OCI-LY1 (cell line): ENCODE data around the gene OOSP4B.

Experiments used
- H2AFZ ChIP-seq: fragments of 200-600 bp; sonication (generic), shearing (Covaris generic); 2 replicates; pipeline ENCODE4 v1.6.0; 2014; ENCODE audit warnings: antibody characterized with exemption, mild to moderate bottlenecking, low read length
- H3F3A ChIP-seq: fragments of 200-600 bp; sonication (generic), shearing (Covaris generic); 2 replicates; pipeline ENCODE4 v1.6.0; 2014; ENCODE audit warnings: mild to moderate bottlenecking, antibody characterized with exemption, low read length, moderate library complexity; ENCODE audit not compliant: insufficient read depth
- H3K27ac ChIP-seq: fragments of 200-600 bp; sonication (generic); 2 replicates; pipeline ENCODE4 v1.5.1; 2014; ENCODE audit warnings: low read length, mixed run types, mild to moderate bottlenecking, low read depth; ENCODE audit not compliant: poor library complexity, severe bottlenecking
- H3K27me3 ChIP-seq: fragments of 200-600 bp; sonication (generic); 2 replicates; pipeline ENCODE4 v1.6.0; 2014; ENCODE audit warnings: antibody characterized with exemption, mild to moderate bottlenecking, low read length, moderate library complexity; ENCODE audit not compliant: insufficient read depth
- H3K36me3 ChIP-seq: fragments of 200-600 bp; sonication (generic); 2 replicates; pipeline ENCODE4 v1.6.1; 2014; ENCODE audit warnings: mild to moderate bottlenecking, antibody characterized with exemption, low read length, moderate library complexity, mixed read lengths; ENCODE audit not compliant: insufficient read depth
- H3K4me1 ChIP-seq: fragments of 200-600 bp; sonication (generic); 2 replicates; pipeline ENCODE4 v1.5.1; 2014; ENCODE audit warnings: mild to moderate bottlenecking, low read length, moderate library complexity; ENCODE audit not compliant: insufficient read depth, severe bottlenecking
- H3K4me2 ChIP-seq: fragments of 200-600 bp; sonication (generic), shearing (Covaris generic); 2 replicates; pipeline ENCODE4 v1.6.1; 2014; ENCODE audit warnings: low read length
- H3K4me3 ChIP-seq: fragments of 200-600 bp; sonication (generic); 2 replicates; pipeline ENCODE4 v1.5.1; 2014; ENCODE audit warnings: low read length, low read depth, mild to moderate bottlenecking, mixed read lengths; ENCODE audit not compliant: poor library complexity, severe bottlenecking
- H3K79me2 ChIP-seq: fragments of 200-600 bp; shearing (Covaris generic); 2 replicates; pipeline ENCODE4 v1.6.1; 2016; ENCODE audit warnings: mixed run types, low read length, mixed read lengths; ENCODE audit not compliant: insufficient read depth
- H3K9ac ChIP-seq: fragments of 200-600 bp; sonication (generic), shearing (Covaris generic); 2 replicates; pipeline ENCODE4 v1.6.1; 2014; ENCODE audit warnings: mild to moderate bottlenecking, low read length, mixed read lengths
- H3K9me2 ChIP-seq: fragments of 200-600 bp; sonication (generic), shearing (Covaris generic); 2 replicates; pipeline ENCODE4 v1.6.1; 2014; ENCODE audit warnings: low read depth, mild to moderate bottlenecking, low read length, mixed read lengths
- H3K9me3 ChIP-seq: fragments of 200-600 bp; shearing (Covaris generic); 2 replicates; pipeline ENCODE4 v1.6.1; 2014; ENCODE audit warnings: low read length, mixed read lengths
- H4K20me1 ChIP-seq: fragments of 200-600 bp; sonication (generic), shearing (Covaris generic); 2 replicates; pipeline ENCODE4 v1.6.0; 2016; ENCODE audit warnings: mild to moderate bottlenecking, low read length; ENCODE audit not compliant: insufficient read depth
- EZH2 ChIP-seq: fragments of 200-600 bp; sonication (generic), shearing (Covaris generic); IDR thresholded peaks from 2 replicates; pipeline ENCODE4 v1.8.0; 2017; ENCODE audit warnings: borderline replicate concordance, mixed run types, mild to moderate bottlenecking, antibody characterized with exemption, low read length, moderate library complexity, mixed read lengths
- TF ChIP-seq, protein P1 (sequence below): fragments of 200-600 bp; sonication (generic), shearing (Covaris generic); IDR thresholded peaks from 2 replicates; pipeline ENCODE4 v1.5.1; 2017; ENCODE audit warnings: mild to moderate bottlenecking, antibody characterized with exemption, low read length, moderate library complexity, mixed read lengths

The OOSP4B gene

GRCh38 chr11:59984368-59984767, 32.6 kb upstream of the OOSP4B start:
- no peaks in the 10 kb centered on the region for H3K4me1 ChIP-seq
- H4K20me1 ChIP-seq, result no peaks in the 10 kb centered on the region
- TF ChIP-seq EZH2, result no peak
- TF ChIP-seq, protein P1, sequence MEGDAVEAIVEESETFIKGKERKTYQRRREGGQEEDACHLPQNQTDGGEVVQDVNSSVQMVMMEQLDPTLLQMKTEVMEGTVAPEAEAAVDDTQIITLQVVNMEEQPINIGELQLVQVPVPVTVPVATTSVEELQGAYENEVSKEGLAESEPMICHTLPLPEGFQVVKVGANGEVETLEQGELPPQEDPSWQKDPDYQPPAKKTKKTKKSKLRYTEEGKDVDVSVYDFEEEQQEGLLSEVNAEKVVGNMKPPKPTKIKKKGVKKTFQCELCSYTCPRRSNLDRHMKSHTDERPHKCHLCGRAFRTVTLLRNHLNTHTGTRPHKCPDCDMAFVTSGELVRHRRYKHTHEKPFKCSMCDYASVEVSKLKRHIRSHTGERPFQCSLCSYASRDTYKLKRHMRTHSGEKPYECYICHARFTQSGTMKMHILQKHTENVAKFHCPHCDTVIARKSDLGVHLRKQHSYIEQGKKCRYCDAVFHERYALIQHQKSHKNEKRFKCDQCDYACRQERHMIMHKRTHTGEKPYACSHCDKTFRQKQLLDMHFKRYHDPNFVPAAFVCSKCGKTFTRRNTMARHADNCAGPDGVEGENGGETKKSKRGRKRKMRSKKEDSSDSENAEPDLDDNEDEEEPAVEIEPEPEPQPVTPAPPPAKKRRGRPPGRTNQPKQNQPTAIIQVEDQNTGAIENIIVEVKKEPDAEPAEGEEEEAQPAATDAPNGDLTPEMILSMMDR, result no peak
- no peak overlapping the region for H3K27ac ChIP-seq
- no peak overlapping the region for H3K9ac ChIP-seq
- no peak overlapping the region for H3K4me3 ChIP-seq
- H3F3A ChIP-seq, result no peaks in the 10 kb centered on the region
- no peaks in the 10 kb centered on the region for H3K79me2 ChIP-seq
- no peaks in the 10 kb centered on the region for H3K27me3 ChIP-seq
- H3K9me3 ChIP-seq, result no peaks in the 10 kb centered on the region
- no peak overlapping the region for H3K4me2 ChIP-seq
- H2AFZ ChIP-seq, result no peak overlapping the region
- no peaks in the 10 kb centered on the region for H3K36me3 ChIP-seq
- no peaks in the 10 kb centered on the region for H3K9me2 ChIP-seq

DNA sequence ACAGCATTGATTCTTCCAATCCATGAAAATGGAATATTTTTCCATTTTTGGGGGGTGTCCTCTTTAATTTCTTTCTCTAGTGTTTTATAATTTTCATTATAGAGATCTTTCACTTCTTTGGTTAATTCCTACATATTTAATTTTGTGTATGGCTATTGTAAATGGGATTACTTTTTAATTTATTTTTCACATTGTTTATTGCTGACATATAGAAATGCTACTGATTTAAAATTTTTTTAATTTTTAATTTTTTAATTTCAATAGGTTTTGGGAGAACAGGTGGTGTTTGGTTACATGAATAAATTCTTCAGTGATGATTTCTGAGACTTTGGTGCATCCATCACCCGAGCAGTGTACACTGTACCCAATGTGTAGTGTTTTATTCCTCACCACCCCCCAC, 26.6 kb upstream of the OOSP4B start:
- Histone ChIP-seq H3K27me3 (no peaks in the 10 kb centered on the region), H4K20me1 (no peaks in the 10 kb centered on the region), H3K4me2 (no peak overlapping the region), H2AFZ (no peak overlapping the region), H3K27ac (no peak overlapping the region), H3K36me3 (no peaks in the 10 kb centered on the region), H3K79me2 (no peaks in the 10 kb centered on the region), H3F3A (no peaks in the 10 kb centered on the region), H3K4me3 (no peak overlapping the region), H3K9me3 (no peaks in the 10 kb centered on the region), H3K4me1 (no peaks in the 10 kb centered on the region), H3K9me2 (no peaks in the 10 kb centered on the region), H3K9ac (no peak overlapping the region)
- TF ChIP-seq, protein P1, result no peak
- TF ChIP-seq EZH2, result no peak

DNA sequence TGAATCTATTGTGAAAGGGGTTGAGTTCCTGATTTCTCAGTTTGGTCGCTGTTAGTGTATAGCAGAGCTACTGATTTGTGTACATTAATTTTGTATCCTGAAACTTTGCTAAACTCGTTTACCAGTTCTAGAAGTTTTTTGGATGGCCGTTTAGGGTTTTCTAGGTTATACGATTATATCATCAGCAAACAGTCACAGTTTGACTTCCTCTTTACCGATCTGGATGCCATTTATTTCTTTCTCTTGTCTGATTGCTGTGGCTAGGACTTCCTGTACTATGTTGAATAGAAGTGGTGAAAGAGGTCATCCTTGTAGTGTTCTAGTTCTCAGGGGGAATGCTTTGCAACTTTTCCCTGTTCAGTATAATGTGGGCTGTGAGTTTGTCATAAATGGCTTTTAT, 24.6 kb upstream of the OOSP4B start:
- H2AFZ ChIP-seq, result no peak overlapping the region
- no peaks in the 10 kb centered on the region for H3F3A ChIP-seq
- no peaks in the 10 kb centered on the region for H3K27me3 ChIP-seq
- no peak overlapping the region for H3K4me3 ChIP-seq
- H3K9ac ChIP-seq, result no peak overlapping the region
- no peaks in the 10 kb centered on the region for H3K9me2 ChIP-seq
- no peaks in the 10 kb centered on the region for H4K20me1 ChIP-seq
- H3K4me1 ChIP-seq, result no peaks in the 10 kb centered on the region
- H3K79me2 ChIP-seq, result no peaks in the 10 kb centered on the region
- H3K27ac ChIP-seq, result no peak overlapping the region
- no peak overlapping the region for H3K4me2 ChIP-seq
- H3K36me3 ChIP-seq, result no peaks in the 10 kb centered on the region
- no peaks in the 10 kb centered on the region for H3K9me3 ChIP-seq
- no peak for TF ChIP-seq EZH2
- TF ChIP-seq, protein P1, result no peak
